Activated naive CD8-positive, alpha-beta T cell treated with anti-CD3 and anti-CD28 coated beads, Interleukin-2, amount 50 U/mL, for 24 hours (primary cell): Measurements from ENCODE around the gene ZNF592.

ENCODE experiments used
- ATAC-seq: fragments of 150-1000 bp; cut with Tn5 transposase; one replicate; pipeline ENCODE4 v1.10.0; 2021
- DNase-seq: peaks from one replicate; pipeline ENCODE4 v3.0.0; 2021
- H3K27ac Mint-ChIP-seq: one replicate; pipeline ENCODE4 v1.8.0; 2021; ENCODE audit warnings: mild to moderate bottlenecking, mixed read lengths
- H3K27me3 Mint-ChIP-seq: one replicate; pipeline ENCODE4 v1.8.0; 2021; ENCODE audit warnings: mixed read lengths
- H3K36me3 Mint-ChIP-seq: one replicate; pipeline ENCODE4 v1.8.0; 2021; ENCODE audit warnings: low read depth, mixed read lengths
- H3K4me1 Mint-ChIP-seq: one replicate; pipeline ENCODE4 v1.8.0; 2021; ENCODE audit warnings: mixed read lengths
- H3K4me3 Mint-ChIP-seq: one replicate; pipeline ENCODE4 v1.8.0; 2021; ENCODE audit warnings: mild to moderate bottlenecking, moderate library complexity, mixed read lengths
- H3K9me3 Mint-ChIP-seq: one replicate; pipeline ENCODE4 v1.8.0; 2021; ENCODE audit warnings: mixed read lengths

The ZNF592 gene

DNA sequence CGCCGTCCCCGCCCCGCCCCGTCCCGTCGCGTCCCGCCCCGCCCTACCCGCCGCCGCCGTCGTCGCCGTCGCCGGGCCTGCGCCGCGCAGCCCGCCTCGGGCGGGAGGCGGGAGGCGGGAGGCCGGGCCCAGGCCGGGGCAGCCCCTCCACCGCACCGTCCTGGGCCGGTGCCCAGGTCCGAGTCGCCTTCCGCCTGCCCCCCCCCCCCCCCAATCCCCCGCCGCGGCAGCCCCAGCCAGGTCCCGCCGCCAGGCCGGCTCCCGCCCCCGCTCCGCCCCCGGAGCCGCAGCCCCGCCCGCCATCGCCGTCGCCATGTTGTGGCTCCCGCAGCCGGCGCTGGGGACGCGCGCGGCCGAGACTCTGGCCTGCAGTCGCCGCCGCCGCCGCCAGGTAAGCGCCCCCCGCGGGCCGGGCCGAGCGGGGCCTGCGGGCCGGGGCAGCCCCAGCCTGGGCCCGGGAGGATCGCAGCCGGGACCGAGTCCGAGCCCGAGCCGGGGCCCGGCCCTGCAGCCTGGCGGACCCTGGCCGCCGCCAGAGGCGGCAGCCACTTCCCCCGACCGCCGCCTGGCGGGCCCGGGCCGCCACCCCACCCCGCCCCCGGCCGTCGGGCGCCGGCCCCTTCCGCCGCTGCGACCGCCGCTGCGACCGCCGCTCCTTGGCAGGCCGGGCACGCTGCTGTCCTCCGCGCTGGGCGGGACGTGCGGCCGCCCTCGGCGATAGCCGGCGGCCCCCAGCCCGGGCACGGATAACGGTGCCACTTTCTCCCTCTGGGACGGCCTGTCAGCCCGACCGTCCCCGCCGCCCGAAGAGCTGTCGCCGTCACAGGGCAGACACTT, at the start of gene ZNF592:
Gene ZNF592 (plus strand): TSS at position 319 of the 837 bp plus-strand sequence. CDS start 34,084 bp downstream, outside the sequence.
- peak within 1 kb of the TSS; percentile 97 for H3K4me3 Mint-ChIP-seq
- H3K4me1 Mint-ChIP-seq: peaks cover 67% of the 10 kb centered on the region
- ATAC-seq: peak; percentile 58
- peaks cover 17% of the 10 kb centered on the region for H3K36me3 Mint-ChIP-seq
- DNase-seq: peak; percentile 77
- H3K27ac Mint-ChIP-seq: peak within 1 kb of the TSS; percentile 98
- no peaks in the 10 kb centered on the region for H3K27me3 Mint-ChIP-seq
- no peaks in the 10 kb centered on the region for H3K9me3 Mint-ChIP-seq

DNA sequence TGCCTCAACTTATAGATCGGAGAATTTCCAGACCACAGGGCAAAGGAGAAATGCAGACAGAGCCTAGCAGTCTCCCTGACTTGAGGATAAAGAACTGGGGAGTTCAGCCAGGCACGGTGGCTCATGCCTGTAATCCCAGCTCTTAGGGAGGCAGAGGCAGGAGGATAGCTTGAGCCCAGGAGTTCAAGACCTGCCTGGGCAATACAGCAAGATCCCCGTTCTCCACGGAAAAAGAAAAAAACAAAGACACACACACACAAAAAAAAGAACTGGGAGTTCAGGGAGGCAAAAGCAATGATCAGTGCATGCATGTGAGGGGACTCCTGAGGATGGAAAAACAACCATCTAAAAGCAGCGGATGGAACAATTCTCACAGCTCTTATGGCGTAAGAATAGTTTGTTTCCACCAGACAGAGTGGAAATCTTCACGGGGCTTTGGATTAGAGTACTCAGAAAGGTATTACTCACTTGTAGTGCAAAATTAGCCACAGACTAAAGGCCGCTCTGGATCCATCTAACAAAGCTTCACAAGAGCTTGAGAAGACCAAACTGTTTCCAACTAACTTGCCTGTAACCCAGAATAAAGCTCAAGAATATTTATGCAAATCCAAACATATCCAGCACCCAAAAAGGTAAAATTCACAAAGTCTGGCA, 48.7 kb upstream of the ZNF592 start:
- ATAC-seq (peak; percentile 93), DNase-seq (no peak)
- H3K36me3 Mint-ChIP-seq: peaks cover 12% of the 10 kb centered on the region
- peak overlapping the region; percentile 12 for H3K4me3 Mint-ChIP-seq
- no peaks in the 10 kb centered on the region for H3K27me3 Mint-ChIP-seq
- H3K27ac Mint-ChIP-seq: peak overlapping the region; percentile 90
- peaks cover 69% of the 10 kb centered on the region for H3K4me1 Mint-ChIP-seq
- H3K9me3 Mint-ChIP-seq: no peaks in the 10 kb centered on the region

- H3K9me3 Mint-ChIP-seq: no peaks in the 10 kb centered on the region
- H3K4me3 Mint-ChIP-seq: no peak overlapping the region
- DNase-seq (no peak), ATAC-seq (no peak)
- H3K27ac Mint-ChIP-seq: peak overlapping the region; percentile 46
- H3K36me3 Mint-ChIP-seq: peaks cover 13% of the 10 kb centered on the region
- H3K27me3 Mint-ChIP-seq: no peaks in the 10 kb centered on the region
- H3K4me1 Mint-ChIP-seq: peaks cover 66% of the 10 kb centered on the region
Observed at GRCh38 chr15:84702961-84703482, 45.4 kb upstream of the ZNF592 start.

DNA sequence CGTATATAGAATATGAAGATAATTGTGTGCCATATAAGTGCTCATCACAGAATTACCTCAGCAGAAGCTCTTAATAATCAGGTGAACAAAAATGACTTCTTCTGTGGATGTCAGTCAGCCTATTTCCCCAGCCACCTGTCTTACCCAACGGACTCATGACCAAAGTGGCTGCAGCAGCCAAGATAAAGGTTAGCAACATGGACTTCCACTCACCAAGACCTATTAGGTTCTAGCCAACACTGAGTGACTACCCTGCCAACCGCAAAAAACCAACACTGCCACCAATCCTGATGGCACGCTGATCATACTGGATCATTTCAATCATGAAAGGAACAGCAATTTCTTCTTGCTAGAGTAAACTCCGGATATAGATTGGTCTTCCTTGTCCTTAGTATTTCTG, 44.6 kb upstream of the ZNF592 start:
- H3K27ac Mint-ChIP-seq: no peak overlapping the region
- DNase-seq (no peak), ATAC-seq (no peak)
- peaks cover 18% of the 10 kb centered on the region for H3K36me3 Mint-ChIP-seq
- H3K4me1 Mint-ChIP-seq: peaks cover 67% of the 10 kb centered on the region
- H3K4me3 Mint-ChIP-seq: no peak overlapping the region
- H3K27me3 Mint-ChIP-seq: no peaks in the 10 kb centered on the region
- H3K9me3 Mint-ChIP-seq: no peaks in the 10 kb centered on the region

DNA sequence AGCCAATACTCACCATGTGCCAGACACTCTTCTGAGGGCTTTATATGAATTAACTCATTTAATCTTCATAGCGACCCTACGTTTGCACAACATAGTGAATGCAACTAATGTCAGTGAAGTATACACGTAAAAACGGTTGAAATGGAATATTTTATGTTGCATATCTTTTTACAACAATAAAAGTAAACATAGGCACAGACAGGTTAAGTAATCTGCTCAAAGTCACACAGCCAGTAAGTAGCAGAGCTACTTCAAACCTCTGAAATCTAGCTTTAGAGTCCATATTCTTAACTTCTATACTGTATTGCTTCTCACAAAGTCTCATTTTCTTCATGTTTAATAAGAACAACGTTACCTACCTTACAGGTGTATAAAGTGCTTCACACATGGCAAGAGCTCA, 34.0 kb upstream of the ZNF592 start:
- Mint-ChIP-seq H3K27ac (no peak overlapping the region), H3K27me3 (no peaks in the 10 kb centered on the region), H3K4me1 (peaks cover 44% of the 10 kb centered on the region), H3K36me3 (peaks cover 19% of the 10 kb centered on the region), H3K4me3 (peak overlapping the region; percentile 92), H3K9me3 (no peaks in the 10 kb centered on the region)
- no peak for DNase-seq
- ATAC-seq: no peak

DNA sequence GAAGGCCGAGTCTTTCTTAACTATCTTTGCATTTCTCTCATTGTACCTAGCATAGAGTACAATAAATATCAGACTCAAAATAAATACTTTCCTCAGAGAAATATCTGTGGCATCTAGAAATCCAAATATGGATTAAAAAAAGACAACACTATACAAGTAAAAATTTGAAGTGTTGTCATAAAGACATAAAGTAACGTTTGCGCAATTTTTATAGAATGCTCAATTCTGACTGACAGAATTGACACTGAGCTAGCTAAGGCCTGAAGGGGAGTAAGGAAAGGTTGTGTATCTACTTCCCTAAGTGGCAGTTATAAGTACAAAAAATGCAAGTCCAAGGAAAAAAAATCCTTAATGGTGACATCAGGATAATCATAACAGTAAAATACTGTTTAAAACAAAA, 33.6 kb upstream of the ZNF592 start:
- peaks cover 19% of the 10 kb centered on the region for H3K36me3 Mint-ChIP-seq
- H3K4me1 Mint-ChIP-seq: peaks cover 44% of the 10 kb centered on the region
- ATAC-seq (no peak), DNase-seq (no peak)
- no peaks in the 10 kb centered on the region for H3K9me3 Mint-ChIP-seq
- H3K27me3 Mint-ChIP-seq: no peaks in the 10 kb centered on the region
- peak overlapping the region; percentile 97 for H3K27ac Mint-ChIP-seq
- H3K4me3 Mint-ChIP-seq: peak overlapping the region; percentile 92

GRCh38 chr15:84715441-84716035, 32.9 kb upstream of the ZNF592 start:
- H3K4me1 Mint-ChIP-seq: peaks cover 44% of the 10 kb centered on the region
- peak; percentile 8 for ATAC-seq
- H3K27ac Mint-ChIP-seq: peak overlapping the region; percentile 97

GRCh38 chr15:84716036-84716732, 32.2 kb upstream of the ZNF592 start, which contains the start of gene SEC11A:
Gene SEC11A, minus strand, starts transcription at chr15:84716139. Its CDS starts 64 bp downstream, at chr15:84716075.
- H3K4me1 Mint-ChIP-seq: peaks cover 47% of the 10 kb centered on the region
- H3K27ac Mint-ChIP-seq: peak within 1 kb of the TSS; percentile 97
- no peaks in the 10 kb centered on the region for H3K9me3 Mint-ChIP-seq
- H3K4me3 Mint-ChIP-seq: peak within 1 kb of the TSS; percentile 92
- H3K27me3 Mint-ChIP-seq: no peaks in the 10 kb centered on the region
- DNase-seq (peak; percentile 94), ATAC-seq (peak; percentile 97)
- H3K36me3 Mint-ChIP-seq: peaks cover 19% of the 10 kb centered on the region

More at GRCh38 chr15:84715441-84716035, 32.9 kb upstream of the ZNF592 start:
- Mint-ChIP-seq H3K27me3 (no peaks in the 10 kb centered on the region), H3K9me3 (no peaks in the 10 kb centered on the region), H3K36me3 (peaks cover 19% of the 10 kb centered on the region), H3K4me3 (peak overlapping the region; percentile 92)
- DNase-seq: peak; percentile 55

- Mint-ChIP-seq H3K9me3 (no peaks in the 10 kb centered on the region), H3K4me3 (no peak overlapping the region), H3K27ac (peak overlapping the region; percentile 63), H3K27me3 (no peaks in the 10 kb centered on the region), H3K4me1 (peaks cover 43% of the 10 kb centered on the region), H3K36me3 (no peaks in the 10 kb centered on the region)
- DNase-seq: no peak
- ATAC-seq: no peak
Observed at GRCh38 chr15:84721371-84721770, 27.0 kb upstream of the ZNF592 start.

- Mint-ChIP-seq H3K9me3 (no peaks in the 10 kb centered on the region), H3K27ac (no peak overlapping the region), H3K27me3 (no peaks in the 10 kb centered on the region), H3K36me3 (no peaks in the 10 kb centered on the region), H3K4me3 (no peak overlapping the region), H3K4me1 (peaks cover 35% of the 10 kb centered on the region)
- DNase-seq (no peak), ATAC-seq (no peak)
Observed at GRCh38 chr15:84722628-84723027, 25.8 kb upstream of the ZNF592 start.

DNA sequence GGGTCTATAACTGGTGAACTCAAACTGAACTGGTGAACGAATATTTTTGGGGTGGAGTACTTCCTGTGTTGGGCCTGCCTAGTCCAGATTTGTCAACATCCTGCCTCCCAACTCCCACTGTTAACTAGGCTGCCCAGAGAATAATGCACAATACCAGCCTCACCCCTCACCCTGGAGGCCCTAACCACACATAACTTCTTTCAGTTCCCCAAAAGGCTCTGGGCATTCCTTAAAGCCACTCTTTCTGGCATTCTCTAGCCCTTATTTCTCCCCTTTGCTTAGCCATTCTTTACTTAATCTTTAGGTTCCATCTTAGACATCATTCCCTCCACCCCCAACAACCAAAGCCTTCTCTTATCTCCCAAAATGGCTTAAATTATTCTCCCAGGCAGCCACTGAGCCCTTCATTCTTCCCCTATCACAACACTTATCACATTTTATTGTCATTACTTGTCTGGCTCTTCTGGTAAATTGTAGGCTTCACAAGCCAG, 23.3 kb upstream of the ZNF592 start:
- Mint-ChIP-seq H3K9me3 (no peaks in the 10 kb centered on the region), H3K4me3 (no peak overlapping the region), H3K4me1 (peaks cover 34% of the 10 kb centered on the region), H3K36me3 (no peaks in the 10 kb centered on the region), H3K27ac (peak overlapping the region; percentile 74), H3K27me3 (no peaks in the 10 kb centered on the region)
- no peak for ATAC-seq
- no peak for DNase-seq

DNA sequence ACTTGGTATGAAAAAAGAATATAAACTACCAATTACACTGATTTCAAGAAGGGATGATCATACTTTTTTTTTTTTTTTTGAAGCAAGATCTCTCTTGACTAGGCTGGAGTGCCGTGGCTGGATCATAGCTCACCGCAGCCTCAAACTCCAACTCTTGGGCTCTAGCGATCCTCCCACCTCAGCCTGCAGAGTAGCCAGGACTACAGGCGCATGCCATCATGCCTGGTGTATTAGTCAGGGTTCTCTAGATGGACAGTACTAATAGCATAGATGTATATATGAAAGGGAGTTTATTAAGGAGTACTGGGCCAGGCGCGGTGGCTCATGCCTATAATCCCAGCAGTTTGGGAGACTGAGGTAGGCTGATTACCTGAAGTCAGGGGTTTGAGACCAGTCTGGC, 21.0 kb upstream of the ZNF592 start:
- peaks cover 33% of the 10 kb centered on the region for H3K4me1 Mint-ChIP-seq
- H3K36me3 Mint-ChIP-seq: no peaks in the 10 kb centered on the region
- H3K27ac Mint-ChIP-seq: no peak overlapping the region
- DNase-seq (no peak), ATAC-seq (no peak)
- no peaks in the 10 kb centered on the region for H3K27me3 Mint-ChIP-seq
- no peak overlapping the region for H3K4me3 Mint-ChIP-seq
- no peaks in the 10 kb centered on the region for H3K9me3 Mint-ChIP-seq

DNA sequence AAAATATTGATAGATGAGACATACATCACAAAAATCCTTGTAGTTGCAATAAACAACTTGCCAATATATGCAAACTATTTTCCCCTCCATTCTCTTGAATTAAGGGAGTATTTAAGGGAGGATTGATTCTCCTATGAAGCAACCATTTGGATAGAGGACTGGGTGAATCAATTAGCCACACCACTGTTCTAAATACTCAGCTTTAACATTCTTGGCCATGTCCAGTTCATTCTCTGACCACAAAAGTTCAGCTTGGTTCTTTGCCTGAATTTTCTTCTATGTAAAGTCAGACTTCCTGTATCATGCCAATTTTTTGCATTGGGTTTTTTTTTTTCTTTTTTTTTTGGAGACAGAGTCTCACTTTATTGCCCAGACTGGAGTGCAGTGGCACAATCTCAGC, 16.6 kb upstream of the ZNF592 start:
- H3K4me1 Mint-ChIP-seq: peaks cover 54% of the 10 kb centered on the region
- H3K9me3 Mint-ChIP-seq: no peaks in the 10 kb centered on the region
- peaks cover 2% of the 10 kb centered on the region for H3K36me3 Mint-ChIP-seq
- DNase-seq (no peak), ATAC-seq (no peak)
- no peak overlapping the region for H3K27ac Mint-ChIP-seq
- no peak overlapping the region for H3K4me3 Mint-ChIP-seq
- H3K27me3 Mint-ChIP-seq: peaks cover 2% of the 10 kb centered on the region
